ENCODE results near the gene CWF19L1. TPM values are rescaled to one million over a fixed set of nuclear protein-coding genes. Genes with fewer than 3 reads are reported as not detected.

Gene CWF19L1
- total RNA-seq, 1 experiment from 2014 or later, result 22.9 TPM

- H3K9me3 Mint-ChIP-seq (ENCODE audit: low read depth, unreplicated experiment), result no peaks in the 10 kb centered on the region
- peaks cover 20% of the 10 kb centered on the region for H3K36me3 Mint-ChIP-seq (ENCODE audit: insufficient read depth, unreplicated experiment)
- H3K4me3 Mint-ChIP-seq (ENCODE audit: low read depth, unreplicated experiment), result peak overlapping the region; percentile 97
- CTCF ChIA-PET, result interaction anchor here (0.6 kb wide), 1 partner anchor 143 kb away, joined by 3 read pairs; no protein-coding TSS in a partner anchor
- intact Hi-C loops (cut with micrococcal nuclease; ENCODE audit: unreplicated experiment), result no loop called here
- peak overlapping the region; percentile 86 for H3K27ac Mint-ChIP-seq (ENCODE audit: unreplicated experiment)
- no peak for DNase-seq
- TSS peak; percentile 86 for BruUV-seq (replicated peaks)
- TF ChIP-seq CTCF (IDR thresholded peaks at IDR 0.05; ENCODE audit: unreplicated experiment), result no peak
- peaks cover 8% of the 10 kb centered on the region for H3K4me1 Mint-ChIP-seq (ENCODE audit: low read depth, unreplicated experiment)
- no peaks in the 10 kb centered on the region for H3K27me3 Mint-ChIP-seq (ENCODE audit: unreplicated experiment)
Measured at GRCh38 chr10:100229819-100230422, 37.5 kb downstream of the CWF19L1 start.

GRCh38 chr10:100223879-100224278, 43.6 kb downstream of the CWF19L1 start:
- intact Hi-C loops (cut with micrococcal nuclease; ENCODE audit: unreplicated experiment), result no loop called here
- BruUV-seq (replicated peaks), result no TSS peak
- DNase-seq, result no peak
- CTCF ChIA-PET, result no interaction called here
- peaks cover 6% of the 10 kb centered on the region for H3K4me1 Mint-ChIP-seq (ENCODE audit: low read depth, unreplicated experiment)
- no peaks in the 10 kb centered on the region for H3K9me3 Mint-ChIP-seq (ENCODE audit: low read depth, unreplicated experiment)
- H3K36me3 Mint-ChIP-seq (ENCODE audit: insufficient read depth, unreplicated experiment), result peaks cover 5% of the 10 kb centered on the region
- H3K27ac Mint-ChIP-seq (ENCODE audit: unreplicated experiment), result no peak overlapping the region
- H3K4me3 Mint-ChIP-seq (ENCODE audit: low read depth, unreplicated experiment), result no peak overlapping the region
- no peaks in the 10 kb centered on the region for H3K27me3 Mint-ChIP-seq (ENCODE audit: unreplicated experiment)
- TF ChIP-seq CTCF (IDR thresholded peaks at IDR 0.05; ENCODE audit: unreplicated experiment), result no peak

GRCh38 chr10:100222529-100222928, 44.9 kb downstream of the CWF19L1 start:
- CTCF ChIA-PET, result no interaction called here
- BruUV-seq (replicated peaks), result no TSS peak
- Mint-ChIP-seq H3K4me3 (ENCODE audit: low read depth, unreplicated experiment) (no peak overlapping the region), H3K4me1 (ENCODE audit: low read depth, unreplicated experiment) (no peaks in the 10 kb centered on the region), H3K9me3 (ENCODE audit: low read depth, unreplicated experiment) (no peaks in the 10 kb centered on the region), H3K27ac (ENCODE audit: unreplicated experiment) (no peak overlapping the region), H3K27me3 (ENCODE audit: unreplicated experiment) (no peaks in the 10 kb centered on the region), H3K36me3 (ENCODE audit: insufficient read depth, unreplicated experiment) (no peaks in the 10 kb centered on the region)
- intact Hi-C loops (cut with micrococcal nuclease; ENCODE audit: unreplicated experiment), result no loop called here
- no peak for TF ChIP-seq CTCF (IDR thresholded peaks at IDR 0.05; ENCODE audit: unreplicated experiment)
- no peak for DNase-seq

GRCh38 chr10:100216006-100216405, 51.4 kb downstream of the CWF19L1 start:
- no peaks in the 10 kb centered on the region for H3K36me3 Mint-ChIP-seq (ENCODE audit: insufficient read depth, unreplicated experiment)
- intact Hi-C loops (cut with micrococcal nuclease; ENCODE audit: unreplicated experiment), result no loop called here
- no peak overlapping the region for H3K4me3 Mint-ChIP-seq (ENCODE audit: low read depth, unreplicated experiment)
- BruUV-seq (replicated peaks), result no TSS peak
- H3K4me1 Mint-ChIP-seq (ENCODE audit: low read depth, unreplicated experiment), result no peaks in the 10 kb centered on the region
- H3K9me3 Mint-ChIP-seq (ENCODE audit: low read depth, unreplicated experiment), result no peaks in the 10 kb centered on the region
- CTCF ChIA-PET, result no interaction called here
- no peak for TF ChIP-seq CTCF (IDR thresholded peaks at IDR 0.05; ENCODE audit: unreplicated experiment)
- no peaks in the 10 kb centered on the region for H3K27me3 Mint-ChIP-seq (ENCODE audit: unreplicated experiment)
- DNase-seq, result no peak
- no peak overlapping the region for H3K27ac Mint-ChIP-seq (ENCODE audit: unreplicated experiment)
